Liver (tissue), 9 donors: Measurements from ENCODE around the gene MEF2A. TPM values are rescaled to one million over a fixed set of nuclear protein-coding genes. Genes with fewer than 3 reads are reported as not detected.

Source experiments
- DNase-seq: peaks from one replicate; pipeline ENCODE4 v3.0.0-alpha.2; 2017; ENCODE audit warnings: low spot score
- H3K27ac ChIP-seq, 2 donors: one replicate each; pipeline ENCODE4 v1.7.0; 2013; ENCODE audit warnings: inconsistent platforms in 2 of 2, low read length in 2 of 2, control low read depth in 1 of 2, low read depth in 1 of 2, mild to moderate bottlenecking in 1 of 2
- H3K27me3 ChIP-seq, 4 donors: one replicate each; pipeline versions ENCODE4 v1.6.1 to v1.7.0; 2013; ENCODE audit warnings: low read length in 3 of 4, inconsistent platforms in 1 of 4, mild to moderate bottlenecking in 1 of 4, moderate library complexity in 1 of 4; ENCODE audit not compliant: control insufficient read depth in 4 of 4, insufficient read depth in 4 of 4
- H3K36me3 ChIP-seq, 4 donors: one replicate each; pipeline versions ENCODE4 v1.6.1 to v1.7.0; 2013; ENCODE audit warnings: low read length in 3 of 4, mild to moderate bottlenecking in 3 of 4, low read depth in 1 of 4, moderate library complexity in 1 of 4; ENCODE audit not compliant: control insufficient read depth in 4 of 4, insufficient read depth in 3 of 4
- H3K4me1 ChIP-seq, 4 donors: one replicate each; pipeline versions ENCODE4 v1.6.1 to v1.7.0; 2013; ENCODE audit warnings: low read length in 3 of 4, mild to moderate bottlenecking in 3 of 4, moderate library complexity in 1 of 4; ENCODE audit not compliant: control insufficient read depth in 4 of 4, insufficient read depth in 4 of 4
- H3K4me3 ChIP-seq, 3 donors: one replicate each; pipeline versions ENCODE4 v1.6.1 to v1.7.0; 2013; ENCODE audit warnings: low read length in 3 of 3, control low read depth in 1 of 3, low read depth in 1 of 3, mild to moderate bottlenecking in 1 of 3
- H3K9ac ChIP-seq, 2 donors: one replicate each; pipeline ENCODE4 v1.7.0; 2013; ENCODE audit warnings: low read length in 2 of 2, mild to moderate bottlenecking in 2 of 2, moderate library complexity in 2 of 2, control low read depth in 1 of 2, low read depth in 1 of 2
- H3K9me3 ChIP-seq, 4 donors: one replicate each; pipeline versions ENCODE4 v1.6.1 to v1.7.0; 2013; ENCODE audit warnings: low read length in 3 of 4; ENCODE audit not compliant: control insufficient read depth in 4 of 4
- ATF3 ChIP-seq: IDR thresholded peaks from 2 replicates; pipeline ENCODE4 v1.6.1; 2016; ENCODE audit warnings: antibody characterized with exemption
- CTCF ChIP-seq: fragments of 150-350 bp; IDR thresholded peaks from 2 replicates; pipeline ENCODE4 v1.5.1; 2017; ENCODE audit warnings: improper control_type of control experiment, low read depth, low read length; ENCODE audit not compliant: missing input control
- EGR1 ChIP-seq, 2 donors: IDR thresholded peaks; 2 replicates each; pipeline ENCODE4 v1.6.1; 2016 to 2018; ENCODE audit warnings: antibody characterized with exemption in 2 of 2, low read depth in 2 of 2
- FOXA1 ChIP-seq: IDR thresholded peaks from 2 replicates; pipeline ENCODE4 v1.6.1; 2016; ENCODE audit warnings: antibody characterized with exemption
- FOXA2 ChIP-seq: IDR thresholded peaks from 2 replicates; pipeline ENCODE4 v1.6.1; 2016; ENCODE audit warnings: antibody characterized with exemption
- GABPA ChIP-seq, 2 donors: IDR thresholded peaks in 1 of 2; conservative IDR thresholded peaks in 1 of 2; 2 replicates each; pipeline ENCODE4 v1.6.1; 2016; ENCODE audit warnings: antibody characterized with exemption in 2 of 2, mild to moderate bottlenecking in 1 of 2, moderate library complexity in 1 of 2
- HNF4A ChIP-seq, 2 donors: conservative IDR thresholded peaks; 2 replicates each; pipeline ENCODE4 v1.6.1; 2016; ENCODE audit warnings: antibody characterized with exemption in 2 of 2, mild to moderate bottlenecking in 2 of 2
- HNF4G ChIP-seq: IDR thresholded peaks from 2 replicates; pipeline ENCODE4 v1.6.1; 2016; ENCODE audit warnings: antibody characterized with exemption
- JUND ChIP-seq, 2 donors: IDR thresholded peaks; 2 replicates each; pipeline ENCODE4 v1.6.1; 2016; ENCODE audit warnings: antibody characterized with exemption in 2 of 2
- NR2F2 ChIP-seq: IDR thresholded peaks from 2 replicates; pipeline ENCODE4 v1.6.1; 2016; ENCODE audit warnings: antibody characterized with exemption
- RAD21 ChIP-seq, 2 donors: IDR thresholded peaks; 2 replicates each; pipeline ENCODE4 v1.6.1; 2016; ENCODE audit warnings: antibody characterized with exemption in 2 of 2, mild to moderate bottlenecking in 2 of 2
- RXRA ChIP-seq, 2 donors: IDR thresholded peaks; 2 replicates each; pipeline ENCODE4 v1.6.1; 2017 to 2018; ENCODE audit warnings: antibody characterized with exemption in 2 of 2, mild to moderate bottlenecking in 1 of 2
- SP1 ChIP-seq: IDR thresholded peaks from 2 replicates; pipeline ENCODE4 v1.6.1; 2018; ENCODE audit warnings: antibody characterized with exemption, mild to moderate bottlenecking
- TAF1 ChIP-seq: conservative IDR thresholded peaks from 2 replicates; pipeline ENCODE4 v1.6.1; 2016; ENCODE audit warnings: antibody characterized with exemption, mild to moderate bottlenecking
- YY1 ChIP-seq: IDR thresholded peaks from 2 replicates; pipeline ENCODE4 v1.6.1; 2016; ENCODE audit warnings: antibody characterized with exemption, mild to moderate bottlenecking
- ZBTB33 ChIP-seq: IDR thresholded peaks from 2 replicates; pipeline ENCODE4 v1.6.1; 2016; ENCODE audit warnings: antibody characterized with exemption
- WGBS: extraction: QIAGEN DNeasy Blood & Tissue Kit; methylation state at CpG from one replicate; pipeline ENCODE4 v1.1.7; 2013; 5-methylcytosine and 5-hydroxymethylcytosine counted together
- polyA plus RNA-seq, 2 donors: library from polyadenylated mRNA; stranded (reverse) in 1 of 2; unstranded in 1 of 2; fragments of 200-250 nt in 1 of 2; fragments of >200 nt in 1 of 2; fragmentation: Nextera tagmentation in 1 of 2; extraction: Ambion mirVana in 1 of 2; gene quantifications; one replicate each; pipeline versions ENCODE4 v1.2.1 to v1.2.3, GENCODE V29; 2013 to 2015
- total RNA-seq, 2 donors: library from RNA; depleted of rRNA; stranded (reverse); fragments of >200 nt; gene quantifications; one replicate each; pipeline ENCODE4 v1.2.3, GENCODE V29; 2014
- TF ChIP-seq, protein P1 (sequence below): IDR thresholded peaks from 2 replicates; pipeline ENCODE4 v1.6.1; 2016; ENCODE audit warnings: antibody characterized with exemption, mild to moderate bottlenecking
- TF ChIP-seq, protein P2 (sequence below): IDR thresholded peaks from 2 replicates; pipeline ENCODE4 v1.6.1; 2016; ENCODE audit warnings: antibody characterized with exemption
- donor health status: healthy.
- donor health status: healthy.
- donor health status: healthy.
- donor health status: healthy.
- donor health status: healthy.

Gene MEF2A
- total and polyA plus RNA-seq, 4 donors = 8.5 to 45.9 (median 18.2) TPM

DNA sequence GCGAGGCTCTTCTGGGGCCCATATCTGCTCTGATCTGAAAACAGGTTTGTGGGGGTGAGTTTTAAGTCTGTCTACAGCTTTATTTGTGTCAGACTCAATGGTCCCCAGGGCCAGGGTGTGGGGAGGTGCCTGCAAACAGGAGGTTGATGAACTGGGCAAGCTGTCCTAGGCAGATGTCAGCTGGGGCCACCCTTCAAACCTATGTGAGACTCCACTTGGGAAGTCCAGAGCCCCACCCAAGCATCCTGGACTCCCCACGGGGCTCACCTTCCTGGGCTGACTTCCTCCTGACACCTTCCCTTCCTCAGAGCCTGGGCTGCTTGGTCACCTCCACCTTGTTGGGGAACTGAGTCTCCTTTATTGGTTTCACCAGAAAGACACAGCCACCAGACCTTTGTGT, 176.1 kb downstream of the MEF2A start:
- no peak overlapping the region for H3K9ac ChIP-seq
- no peak for DNase-seq
- no peaks in the 10 kb centered on the region for H3K27me3 ChIP-seq
- WGBS = 87% methylated on average over 2 of the region's 2 CpGs
- H3K4me1 ChIP-seq = no peaks in the 10 kb centered on the region
- TF ChIP-seq SP1 (no peak), HNF4G (no peak), CTCF (no peak), FOXA1 (no peak), JUND (IDR thresholded peaks at IDR 0.05) (no peak), FOXA2 (no peak)
- no peak overlapping the region for H3K4me3 ChIP-seq
- H3K36me3 ChIP-seq = no peaks in the 10 kb centered on the region
- no peak overlapping the region for H3K27ac ChIP-seq
- H3K9me3 ChIP-seq = no peaks in the 10 kb centered on the region

DNA sequence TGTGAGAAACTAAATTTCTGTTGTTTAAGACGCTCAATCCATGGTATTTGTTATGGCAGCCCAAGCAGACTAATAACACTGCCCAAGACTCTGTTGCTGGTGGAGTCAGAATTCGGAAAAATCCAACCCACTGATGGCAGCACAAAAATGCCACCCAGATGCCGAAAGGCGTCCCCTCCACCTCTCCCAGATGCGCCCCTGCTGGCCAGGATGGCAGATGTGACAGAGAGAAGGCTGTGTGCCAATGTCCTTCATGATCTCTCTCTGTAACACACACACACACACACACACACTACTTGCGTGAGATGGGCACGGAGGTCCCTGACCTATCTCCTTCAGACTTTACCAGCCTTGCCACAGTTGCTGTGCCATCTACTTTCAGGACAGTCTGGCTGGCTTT, 178.4 kb downstream of the MEF2A start:
- WGBS = 96% methylated on average over 7 of the region's 7 CpGs
- Histone ChIP-seq H3K9ac (no peak overlapping the region), H3K4me3 (no peak overlapping the region)

GRCh38 chr15:99745370-99746086, 179.7 kb downstream of the MEF2A start:
- 95% methylated on average over 9 of the region's 9 CpGs for WGBS
- Histone ChIP-seq H3K36me3 (no peaks in the 10 kb centered on the region), H3K9ac (no peak overlapping the region), H3K27ac (no peak overlapping the region), H3K4me3 (no peak overlapping the region), H3K4me1 (peaks cover 0 to 9% (median 4%) of the 10 kb centered on the region in 4 donors), H3K9me3 (no peaks in the 10 kb centered on the region), H3K27me3 (no peaks in the 10 kb centered on the region)
- DNase-seq = no peak
- TF ChIP-seq HNF4A (conservative IDR thresholded peaks at IDR 0.05) (no peak), YY1 (no peak), ZBTB33 (no peak), FOXA1 (no peak), CTCF (no peak), NR2F2 (no peak), ATF3 (no peak), TAF1 (no peak)
- TF ChIP-seq, protein P1, sequence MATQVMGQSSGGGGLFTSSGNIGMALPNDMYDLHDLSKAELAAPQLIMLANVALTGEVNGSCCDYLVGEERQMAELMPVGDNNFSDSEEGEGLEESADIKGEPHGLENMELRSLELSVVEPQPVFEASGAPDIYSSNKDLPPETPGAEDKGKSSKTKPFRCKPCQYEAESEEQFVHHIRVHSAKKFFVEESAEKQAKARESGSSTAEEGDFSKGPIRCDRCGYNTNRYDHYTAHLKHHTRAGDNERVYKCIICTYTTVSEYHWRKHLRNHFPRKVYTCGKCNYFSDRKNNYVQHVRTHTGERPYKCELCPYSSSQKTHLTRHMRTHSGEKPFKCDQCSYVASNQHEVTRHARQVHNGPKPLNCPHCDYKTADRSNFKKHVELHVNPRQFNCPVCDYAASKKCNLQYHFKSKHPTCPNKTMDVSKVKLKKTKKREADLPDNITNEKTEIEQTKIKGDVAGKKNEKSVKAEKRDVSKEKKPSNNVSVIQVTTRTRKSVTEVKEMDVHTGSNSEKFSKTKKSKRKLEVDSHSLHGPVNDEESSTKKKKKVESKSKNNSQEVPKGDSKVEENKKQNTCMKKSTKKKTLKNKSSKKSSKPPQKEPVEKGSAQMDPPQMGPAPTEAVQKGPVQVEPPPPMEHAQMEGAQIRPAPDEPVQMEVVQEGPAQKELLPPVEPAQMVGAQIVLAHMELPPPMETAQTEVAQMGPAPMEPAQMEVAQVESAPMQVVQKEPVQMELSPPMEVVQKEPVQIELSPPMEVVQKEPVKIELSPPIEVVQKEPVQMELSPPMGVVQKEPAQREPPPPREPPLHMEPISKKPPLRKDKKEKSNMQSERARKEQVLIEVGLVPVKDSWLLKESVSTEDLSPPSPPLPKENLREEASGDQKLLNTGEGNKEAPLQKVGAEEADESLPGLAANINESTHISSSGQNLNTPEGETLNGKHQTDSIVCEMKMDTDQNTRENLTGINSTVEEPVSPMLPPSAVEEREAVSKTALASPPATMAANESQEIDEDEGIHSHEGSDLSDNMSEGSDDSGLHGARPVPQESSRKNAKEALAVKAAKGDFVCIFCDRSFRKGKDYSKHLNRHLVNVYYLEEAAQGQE = no peak

More for the DNA sequence above, 178.4 kb downstream of the MEF2A start:
- no peak overlapping the region for H3K27ac ChIP-seq
- no peak for TF ChIP-seq YY1
- TF ChIP-seq HNF4G = no peak
- no peak for TF ChIP-seq HNF4A (conservative IDR thresholded peaks at IDR 0.05)
- no peak for TF ChIP-seq NR2F2
- no peak for TF ChIP-seq GABPA (IDR thresholded peaks at IDR 0.05 in 1 of 2, conservative IDR thresholded peaks at IDR 0.05 in 1 of 2)
- TF ChIP-seq ATF3 = no peak
- TF ChIP-seq FOXA2 = no peak
- no peak for TF ChIP-seq TAF1
- TF ChIP-seq RAD21 (IDR thresholded peaks at IDR 0.05) = no peak
- TF ChIP-seq JUND (IDR thresholded peaks at IDR 0.05) = no peak
- no peak for TF ChIP-seq EGR1 (IDR thresholded peaks at IDR 0.05; ENCODE audit: low read depth in 2 of 2)
- TF ChIP-seq, protein P2, sequence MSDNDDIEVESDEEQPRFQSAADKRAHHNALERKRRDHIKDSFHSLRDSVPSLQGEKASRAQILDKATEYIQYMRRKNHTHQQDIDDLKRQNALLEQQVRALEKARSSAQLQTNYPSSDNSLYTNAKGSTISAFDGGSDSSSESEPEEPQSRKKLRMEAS = no peak
- TF ChIP-seq RXRA (IDR thresholded peaks at IDR 0.05) = no peak
- H3K4me1 ChIP-seq = peaks cover 0 to 2% (median under 1%) of the 10 kb centered on the region in 4 donors
- H3K27me3 ChIP-seq = no peaks in the 10 kb centered on the region
- no peak for DNase-seq
- H3K9me3 ChIP-seq = no peaks in the 10 kb centered on the region
- no peaks in the 10 kb centered on the region for H3K36me3 ChIP-seq
